Breast epithelium (tissue), 4 donors: Measurements from ENCODE around the gene CPAMD8. TPM values are rescaled to one million over a fixed set of nuclear protein-coding genes. Genes with fewer than 3 reads are reported as not detected.

Source experiments
- DNase-seq, 2 donors: peaks; one replicate each; pipeline ENCODE4 v3.0.0-alpha.2; 2019; ENCODE audit warnings: low spot score in 2 of 2
- H3K27ac ChIP-seq, 2 donors: fragments of 200-600 bp; sonication (generic) in 1 of 2; one replicate each; pipeline ENCODE4 v1.5.1; 2016 to 2019; ENCODE audit warnings: mild to moderate bottlenecking in 1 of 2
- H3K27me3 ChIP-seq, 2 donors: fragments of 200-600 bp; sonication (generic) in 1 of 2; one replicate each; pipeline versions ENCODE4 v1.5.1 to v1.6.0; 2017 to 2019; ENCODE audit warnings: control low read depth in 1 of 2, mild to moderate bottlenecking in 1 of 2
- H3K36me3 ChIP-seq: fragments of 200-600 bp; one replicate; pipeline ENCODE4 v1.5.1; 2019
- H3K4me1 ChIP-seq, 2 donors: fragments of 200-600 bp; sonication (generic); one replicate each; pipeline ENCODE4 v1.5.1; 2016 to 2019; ENCODE audit warnings: control low read depth in 1 of 2
- H3K4me3 ChIP-seq, 3 donors: fragments of 200-600 bp; sonication (generic); 1 replicate in 2 of 3; 2 replicates in 1 of 3; pipeline ENCODE4 v1.5.1; 2016 to 2019; ENCODE audit warnings: mild to moderate bottlenecking in 3 of 3, moderate library complexity in 2 of 3
- H3K9me3 ChIP-seq, 2 donors: fragments of 200-600 bp; sonication (generic) in 1 of 2; one replicate each; pipeline ENCODE4 v1.5.1; 2016 to 2019; ENCODE audit warnings: control low read depth in 1 of 2
- POLR2A ChIP-seq: fragments of 450-650 bp; IDR thresholded peaks from one replicate; pipeline ENCODE4 v1.6.1; 2016; ENCODE audit warnings: antibody characterized with exemption, mild to moderate bottlenecking, moderate library complexity
- POLR2AphosphoS5 ChIP-seq, 3 donors: sonication (generic); formaldehyde crosslinking; IDR thresholded peaks; one replicate each; pipeline ENCODE4 v1.6.1; 2017; ENCODE audit warnings: antibody characterized with exemption in 3 of 3
- intact Hi-C: fragments of 100-400 bp; cut with DNase I; formaldehyde crosslinking; loops from one replicate; pipeline ENCODE4 v1.15.1; 2023; ENCODE audit warnings: low total_unique reads
- total RNA-seq, 3 donors: library from RNA; depleted of rRNA; stranded (reverse); fragments of >200 nt; gene quantifications; one replicate each; pipeline ENCODE4 v1.1.0, GENCODE V29; 2016
- TF ChIP-seq, protein P1 (sequence below), 3 donors: fragments of 450-650 bp; IDR thresholded peaks; one replicate each; pipeline ENCODE4 v1.5.1; 2016 to 2017; ENCODE audit warnings: antibody characterized with exemption in 3 of 3, mild to moderate bottlenecking in 3 of 3, moderate library complexity in 3 of 3

Gene CPAMD8
- total RNA-seq, 3 donors from 2014 or later: 9.5 to 24.0 (median 20.2) TPM

DNA sequence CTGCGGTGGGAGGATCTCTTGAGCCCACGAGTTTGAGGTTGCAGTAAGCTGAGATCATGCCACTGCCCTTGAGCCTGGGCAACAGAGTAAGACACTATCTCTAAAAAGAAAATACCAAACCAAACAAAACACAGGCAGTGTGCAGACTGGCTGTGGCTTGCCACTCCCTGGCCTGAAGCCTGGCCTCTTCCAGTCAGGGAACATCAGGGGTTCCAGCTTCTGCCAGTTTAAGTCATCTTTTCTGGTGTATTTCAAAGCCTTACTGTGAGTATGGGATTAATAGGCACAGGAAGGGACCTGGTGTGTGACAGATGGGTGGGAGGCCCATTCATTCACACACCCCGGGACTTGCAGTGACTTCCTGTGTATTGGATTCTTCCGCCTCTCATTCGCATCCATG lies 164.8 kb downstream of the CPAMD8 start:
- intact Hi-C loops: no loop called here
- peaks cover 14% of the 10 kb centered on the region for H3K36me3 ChIP-seq
- H3K27ac ChIP-seq: no peak overlapping the region
- no peaks in the 10 kb centered on the region for H3K27me3 ChIP-seq
- TF ChIP-seq, protein P1, sequence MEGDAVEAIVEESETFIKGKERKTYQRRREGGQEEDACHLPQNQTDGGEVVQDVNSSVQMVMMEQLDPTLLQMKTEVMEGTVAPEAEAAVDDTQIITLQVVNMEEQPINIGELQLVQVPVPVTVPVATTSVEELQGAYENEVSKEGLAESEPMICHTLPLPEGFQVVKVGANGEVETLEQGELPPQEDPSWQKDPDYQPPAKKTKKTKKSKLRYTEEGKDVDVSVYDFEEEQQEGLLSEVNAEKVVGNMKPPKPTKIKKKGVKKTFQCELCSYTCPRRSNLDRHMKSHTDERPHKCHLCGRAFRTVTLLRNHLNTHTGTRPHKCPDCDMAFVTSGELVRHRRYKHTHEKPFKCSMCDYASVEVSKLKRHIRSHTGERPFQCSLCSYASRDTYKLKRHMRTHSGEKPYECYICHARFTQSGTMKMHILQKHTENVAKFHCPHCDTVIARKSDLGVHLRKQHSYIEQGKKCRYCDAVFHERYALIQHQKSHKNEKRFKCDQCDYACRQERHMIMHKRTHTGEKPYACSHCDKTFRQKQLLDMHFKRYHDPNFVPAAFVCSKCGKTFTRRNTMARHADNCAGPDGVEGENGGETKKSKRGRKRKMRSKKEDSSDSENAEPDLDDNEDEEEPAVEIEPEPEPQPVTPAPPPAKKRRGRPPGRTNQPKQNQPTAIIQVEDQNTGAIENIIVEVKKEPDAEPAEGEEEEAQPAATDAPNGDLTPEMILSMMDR (IDR thresholded peaks at IDR 0.05): no peak
- no peak for TF ChIP-seq POLR2A
- TF ChIP-seq POLR2AphosphoS5 (IDR thresholded peaks at IDR 0.05): no peak
- H3K4me1 ChIP-seq: no peaks in the 10 kb centered on the region
- H3K4me3 ChIP-seq: no peak overlapping the region
- DNase-seq: no peak
- H3K9me3 ChIP-seq: no peaks in the 10 kb centered on the region

DNA sequence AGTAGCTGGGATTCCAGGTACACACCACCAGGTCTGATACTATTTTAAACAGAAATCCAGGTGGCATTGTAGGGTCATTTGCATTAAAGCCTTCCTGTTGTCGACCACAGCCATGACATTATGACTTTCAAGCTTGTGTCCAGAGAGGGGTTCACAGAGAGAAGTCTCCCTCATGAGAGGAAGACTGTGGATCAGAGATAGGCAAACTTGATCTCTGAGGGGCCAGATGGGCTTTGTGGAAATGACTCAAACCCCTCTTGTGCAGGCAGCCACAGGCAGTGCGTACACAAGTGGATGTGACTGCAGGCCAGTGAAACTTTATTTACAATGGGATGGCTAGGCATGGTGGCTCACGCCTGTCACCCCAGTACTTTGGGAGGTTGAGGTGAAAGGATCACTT lies 165.6 kb downstream of the CPAMD8 start:
- peaks cover 13% of the 10 kb centered on the region for H3K36me3 ChIP-seq
- no peak for DNase-seq
- no peak overlapping the region for H3K27ac ChIP-seq
- intact Hi-C loops: no loop called here
- H3K9me3 ChIP-seq: no peaks in the 10 kb centered on the region
- TF ChIP-seq POLR2A (no peak), POLR2AphosphoS5 (IDR thresholded peaks at IDR 0.05) (no peak)
- TF ChIP-seq, protein P1 (IDR thresholded peaks at IDR 0.05): no peak
- no peak overlapping the region for H3K4me3 ChIP-seq
- no peaks in the 10 kb centered on the region for H3K27me3 ChIP-seq
- no peaks in the 10 kb centered on the region for H3K4me1 ChIP-seq

DNA sequence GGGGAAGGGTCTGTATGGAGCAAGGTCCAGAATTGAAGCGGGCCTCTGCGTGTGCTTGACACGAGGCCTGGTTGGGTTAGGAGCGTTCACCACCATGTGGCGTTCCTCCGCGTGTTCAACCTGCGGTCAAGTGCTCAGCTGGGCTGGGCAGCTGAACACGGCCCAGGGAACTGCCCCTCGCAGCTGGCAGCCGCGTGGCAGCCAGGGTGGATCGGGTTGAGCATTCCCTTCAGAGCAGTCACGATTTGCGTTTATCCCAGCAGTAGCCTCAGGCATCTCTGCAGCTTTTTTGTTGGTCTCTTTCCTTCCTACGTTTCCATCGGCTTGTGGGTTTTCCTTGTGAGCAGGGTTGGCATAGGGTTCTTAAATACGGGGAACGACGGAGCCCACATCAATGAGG lies 166.5 kb downstream of the CPAMD8 start:
- TF ChIP-seq POLR2A (no peak), POLR2AphosphoS5 (IDR thresholded peaks at IDR 0.05) (no peak)
- TF ChIP-seq, protein P1 (IDR thresholded peaks at IDR 0.05): no peak
- no peaks in the 10 kb centered on the region for H3K9me3 ChIP-seq
- no peak overlapping the region for H3K27ac ChIP-seq
- no peaks in the 10 kb centered on the region for H3K27me3 ChIP-seq
- H3K4me1 ChIP-seq: no peaks in the 10 kb centered on the region
- DNase-seq: no peak
- no peak overlapping the region for H3K4me3 ChIP-seq
- intact Hi-C loops: no loop called here
- peaks cover 13% of the 10 kb centered on the region for H3K36me3 ChIP-seq

DNA sequence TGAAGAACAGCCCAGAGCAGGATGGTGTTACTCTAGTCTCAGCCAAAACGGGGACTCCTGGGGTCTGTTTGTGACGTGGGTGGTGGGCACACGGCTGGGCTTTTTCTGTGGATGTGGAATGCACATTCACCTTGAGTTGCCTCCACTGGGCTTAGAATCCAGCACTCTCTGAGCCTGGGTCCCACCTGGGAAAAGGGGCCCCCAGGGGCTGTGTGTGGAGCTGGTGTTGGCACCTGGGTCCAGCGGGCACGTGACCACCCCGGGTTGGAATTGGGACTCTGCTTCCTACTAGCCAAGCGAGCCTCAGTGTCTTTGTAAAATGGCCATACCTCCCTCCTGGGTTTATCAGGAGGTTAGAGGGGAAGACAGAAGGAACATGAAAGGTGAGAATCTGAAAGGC lies 167.0 kb downstream of the CPAMD8 start:
- no peaks in the 10 kb centered on the region for H3K27me3 ChIP-seq
- no peak for DNase-seq
- H3K9me3 ChIP-seq: no peaks in the 10 kb centered on the region
- peaks cover 13% of the 10 kb centered on the region for H3K36me3 ChIP-seq
- TF ChIP-seq POLR2A: no peak
- TF ChIP-seq, protein P1 (IDR thresholded peaks at IDR 0.05): no peak
- no peak for TF ChIP-seq POLR2AphosphoS5 (IDR thresholded peaks at IDR 0.05)
- no peaks in the 10 kb centered on the region for H3K4me1 ChIP-seq
- intact Hi-C loops: no loop called here
- H3K4me3 ChIP-seq: no peak overlapping the region
- H3K27ac ChIP-seq: no peak overlapping the region

DNA sequence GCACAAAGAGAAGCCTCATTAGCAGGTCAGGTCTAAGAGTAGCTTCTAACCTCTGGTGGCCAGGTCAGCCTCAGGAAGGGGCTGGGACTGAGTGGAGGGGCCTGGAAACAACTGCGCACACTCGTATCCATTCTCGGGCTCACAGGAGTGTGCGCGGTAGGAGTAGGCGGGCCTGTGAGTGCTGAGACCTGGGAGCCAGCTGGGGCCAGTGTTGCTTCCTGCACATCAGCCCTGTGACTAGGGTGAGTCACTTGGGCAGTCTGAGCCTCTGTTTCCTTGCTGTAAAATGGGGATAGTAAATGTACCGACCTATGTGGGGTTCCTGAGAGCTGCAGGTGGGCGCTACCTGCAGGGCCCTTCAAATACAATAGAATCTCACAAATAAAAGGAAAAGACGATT lies 170.5 kb downstream of the CPAMD8 start:
- no peak for TF ChIP-seq POLR2AphosphoS5 (IDR thresholded peaks at IDR 0.05)
- no peak for TF ChIP-seq POLR2A
- TF ChIP-seq, protein P1 (IDR thresholded peaks at IDR 0.05): no peak
- no peak for DNase-seq
- H3K9me3 ChIP-seq: no peaks in the 10 kb centered on the region
- no peaks in the 10 kb centered on the region for H3K27me3 ChIP-seq
- H3K4me3 ChIP-seq: no peak overlapping the region
- no peaks in the 10 kb centered on the region for H3K4me1 ChIP-seq
- peaks cover 16% of the 10 kb centered on the region for H3K36me3 ChIP-seq
- intact Hi-C loops: loop anchor here (1.0 kb wide), 1 partner anchor 40 kb away; no protein-coding TSS in a partner anchor
- no peak overlapping the region for H3K27ac ChIP-seq
